Stimulated activated CD8-positive, alpha-beta memory T cell treated with anti-CD3 and anti-CD28 coated beads, Interleukin-15, amount 100 ng/mL, for 24 hours (primary cell): ENCODE data around the gene RHOT2.
A peak's percentile ranks its signal among the peaks of the same experiment; 100 is the strongest.

Experiments
- DNase-seq: peaks from one replicate; pipeline ENCODE4 v3.0.0-alpha.2; 2020; ENCODE audit warnings: low read depth

Gene RHOT2

GRCh38 chr16:667780-668518 lies at the start of gene RHOT2:
RHOT2 (plus strand) TSS chr16:668132; CDS start chr16:668200, 68 bp downstream.
- peak; percentile 91 for DNase-seq

GRCh38 chr16:619476-620100 lies 48.3 kb upstream of the RHOT2 start:
- no peak for DNase-seq

DNA sequence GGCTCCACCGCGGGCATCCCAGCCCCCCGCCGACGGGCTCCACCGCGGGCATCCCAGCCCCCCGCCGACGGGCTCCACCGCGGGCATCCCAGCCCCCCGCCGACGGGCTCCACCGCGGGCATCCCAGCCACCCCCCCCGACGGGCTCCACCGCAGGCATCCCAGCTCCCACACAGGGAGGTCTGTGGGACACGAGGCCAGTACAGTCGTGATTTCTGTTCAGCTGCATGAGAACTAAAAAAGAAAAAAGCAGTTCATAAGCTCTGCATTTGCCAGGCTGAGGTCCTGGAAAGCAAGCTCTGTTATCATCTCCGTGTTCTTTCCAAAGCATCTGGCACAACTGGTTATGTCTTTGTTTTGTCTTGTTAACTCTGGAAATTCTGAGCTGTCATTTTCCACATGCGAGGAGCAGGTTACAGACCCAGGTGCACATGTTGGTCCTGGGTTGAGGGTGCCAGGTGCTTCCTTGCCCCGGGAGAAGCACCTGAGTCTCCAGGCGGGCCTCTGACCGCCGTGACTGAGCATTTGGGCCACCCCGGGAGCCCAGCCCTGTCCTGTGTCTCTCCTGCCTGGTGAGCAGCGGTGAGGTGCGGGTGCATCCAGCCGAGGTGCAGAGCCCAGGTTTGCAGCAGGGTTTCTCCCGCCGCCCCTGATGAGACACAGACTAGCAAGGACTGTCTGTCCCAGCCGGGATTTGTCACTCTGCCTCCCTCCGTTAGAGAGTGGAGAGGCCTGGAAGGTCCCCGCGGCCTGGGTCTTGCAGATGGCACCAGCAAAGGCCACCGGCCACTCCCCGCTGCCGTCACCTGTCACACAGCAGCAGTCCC lies 47.0 kb upstream of the RHOT2 start:
- no peak for DNase-seq

- DNase-seq: no peak
These were observed 46.3 kb upstream of the RHOT2 start for GRCh38 chr16:621526-622105.

GRCh38 chr16:622920-623280 lies 45.0 kb upstream of the RHOT2 start:
- DNase-seq: no peak

GRCh38 chr16:624526-625070 lies 43.3 kb upstream of the RHOT2 start:
- no peak for DNase-seq

- no peak for DNase-seq
These were observed 42.6 kb upstream of the RHOT2 start for GRCh38 chr16:625117-625976.

- DNase-seq: no peak
These were observed 41.8 kb upstream of the RHOT2 start for GRCh38 chr16:625977-626765.

DNA sequence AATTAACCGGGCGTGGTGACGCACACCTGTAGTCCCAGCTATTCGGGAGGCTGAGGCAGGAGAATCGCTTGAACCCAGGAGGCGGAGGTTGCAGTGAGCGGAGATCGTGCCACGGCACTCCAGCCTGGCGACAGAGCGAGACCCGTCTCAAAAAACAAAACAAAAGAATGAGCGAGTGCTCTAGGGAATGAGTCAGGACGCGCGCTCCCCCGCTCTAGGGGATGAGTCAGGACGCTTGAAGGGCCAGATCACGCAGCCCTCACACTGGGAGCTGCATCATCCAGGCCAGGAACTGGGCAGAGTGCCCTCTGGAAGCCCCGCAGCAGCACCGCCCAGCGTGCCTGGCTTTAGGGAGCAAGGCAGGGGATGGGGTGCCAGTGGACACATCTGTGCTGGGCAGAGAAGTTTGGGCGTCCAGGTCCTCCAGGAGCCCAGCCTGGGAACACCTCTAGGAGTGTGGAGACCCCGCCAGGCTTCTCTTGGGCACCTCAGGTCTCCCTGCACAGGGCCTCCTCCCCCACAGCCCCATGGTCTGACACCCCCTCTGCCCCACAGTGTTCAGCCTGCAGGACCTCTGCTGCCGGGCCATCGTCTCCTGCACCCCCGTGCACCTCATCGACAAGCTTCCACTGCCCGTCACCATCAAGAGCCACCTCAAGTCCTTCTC lies 41.0 kb upstream of the RHOT2 start:
- no peak for DNase-seq

DNA sequence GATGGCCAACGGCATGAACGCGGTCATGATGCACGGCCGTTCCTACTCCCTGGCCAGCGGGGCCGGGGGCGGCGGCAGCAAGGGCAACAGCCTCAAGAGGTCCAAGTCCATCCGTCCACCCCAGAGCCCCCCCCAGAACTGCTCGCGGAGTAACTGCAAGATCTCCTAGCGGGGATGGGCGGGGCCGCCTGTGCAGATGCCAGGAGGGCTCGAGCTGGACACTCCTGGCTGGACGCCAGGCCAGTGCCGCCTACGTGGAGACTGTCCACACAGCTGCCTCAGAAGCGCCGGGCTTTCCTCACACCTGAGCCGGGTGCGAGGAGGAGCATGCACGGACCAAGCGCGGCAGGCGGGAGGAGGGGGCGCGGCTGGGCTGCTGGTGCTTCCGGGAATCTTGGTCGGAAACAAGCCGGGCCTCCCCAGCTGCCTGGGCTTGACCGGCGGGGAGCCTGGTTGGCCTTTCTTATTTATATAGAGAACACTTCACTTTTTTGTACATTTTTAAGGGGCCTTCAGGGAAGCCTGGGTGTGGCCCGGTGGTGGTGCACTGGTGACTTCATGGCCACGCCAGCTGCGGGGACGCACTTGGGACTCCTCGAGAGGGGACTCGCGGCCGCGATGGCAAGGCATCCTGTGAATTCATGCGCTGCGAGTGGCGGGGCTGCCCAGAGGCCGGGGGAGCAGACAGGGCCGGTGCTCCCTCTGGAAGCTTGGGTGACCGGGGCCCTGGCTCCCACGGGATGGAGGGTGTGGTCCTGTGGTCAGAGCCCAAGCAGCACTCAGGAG lies 40.3 kb upstream of the RHOT2 start:
- DNase-seq: no peak

DNA sequence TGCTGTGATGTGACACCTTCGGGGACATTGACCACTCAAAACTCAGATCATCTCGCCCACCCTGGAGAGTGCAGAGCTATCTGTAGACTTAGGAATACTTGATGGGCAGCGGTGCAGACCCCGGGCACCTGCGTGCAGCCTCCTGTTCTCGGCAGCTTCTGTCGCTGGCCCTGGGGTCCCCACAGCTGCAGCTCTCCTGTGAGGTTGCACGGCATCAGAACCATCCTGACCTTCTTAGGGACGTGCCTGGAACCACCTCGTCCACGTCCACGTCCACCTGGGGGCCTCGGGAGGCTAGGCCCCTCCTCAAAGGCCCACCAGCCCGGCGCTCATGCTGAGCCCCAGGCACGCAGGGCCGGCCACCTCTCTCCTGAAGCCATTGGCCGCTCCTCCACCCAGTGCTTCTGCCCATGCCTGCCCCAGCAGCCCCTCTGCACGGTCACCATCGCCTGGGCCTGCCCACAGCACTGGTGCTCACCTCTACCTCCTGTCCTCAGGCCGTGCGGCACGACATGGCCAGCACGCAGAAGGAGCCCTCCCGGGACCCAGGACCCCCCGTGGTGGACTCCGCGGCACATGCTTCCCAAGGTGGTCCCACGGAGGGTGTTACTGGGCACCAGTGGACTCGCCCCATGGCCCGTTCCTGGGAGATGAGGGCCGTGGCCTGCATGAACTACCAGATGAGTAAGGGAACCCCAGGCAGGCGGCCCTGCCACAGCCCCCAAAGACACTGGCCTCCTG lies 39.4 kb upstream of the RHOT2 start:
- DNase-seq: no peak

DNA sequence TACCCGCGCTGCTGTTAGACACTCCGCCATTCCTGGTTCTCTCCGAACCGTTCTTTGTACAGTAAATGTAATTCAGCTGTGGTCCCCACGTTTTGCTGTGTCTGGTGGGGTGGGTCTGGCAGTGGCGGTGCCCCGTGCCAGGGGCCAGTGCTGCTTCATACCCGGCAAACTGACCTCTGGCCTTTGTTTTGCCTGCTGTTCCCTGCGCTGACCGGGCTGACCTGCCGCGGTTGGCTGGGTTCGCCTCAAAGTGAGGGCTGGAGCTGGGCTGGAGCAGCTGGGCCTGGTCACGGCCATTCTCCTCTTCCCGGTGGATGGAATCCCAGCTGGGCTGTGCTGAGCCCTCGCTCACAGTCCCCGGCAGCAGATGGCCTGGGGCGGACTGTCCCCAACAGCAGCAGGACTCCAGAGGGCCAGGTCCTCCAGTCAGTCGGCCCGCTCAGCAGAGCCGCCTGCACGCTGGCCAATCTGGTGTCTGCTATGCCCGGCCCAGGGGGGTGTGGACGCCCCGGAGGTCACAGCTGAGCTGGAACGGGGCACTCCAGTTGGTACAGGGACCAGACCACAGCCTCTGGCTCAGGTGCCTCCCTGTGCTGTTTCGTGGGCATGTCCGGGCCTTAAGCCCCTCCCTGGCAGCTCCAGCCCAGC lies 38.6 kb upstream of the RHOT2 start:
- no peak for DNase-seq

DNA sequence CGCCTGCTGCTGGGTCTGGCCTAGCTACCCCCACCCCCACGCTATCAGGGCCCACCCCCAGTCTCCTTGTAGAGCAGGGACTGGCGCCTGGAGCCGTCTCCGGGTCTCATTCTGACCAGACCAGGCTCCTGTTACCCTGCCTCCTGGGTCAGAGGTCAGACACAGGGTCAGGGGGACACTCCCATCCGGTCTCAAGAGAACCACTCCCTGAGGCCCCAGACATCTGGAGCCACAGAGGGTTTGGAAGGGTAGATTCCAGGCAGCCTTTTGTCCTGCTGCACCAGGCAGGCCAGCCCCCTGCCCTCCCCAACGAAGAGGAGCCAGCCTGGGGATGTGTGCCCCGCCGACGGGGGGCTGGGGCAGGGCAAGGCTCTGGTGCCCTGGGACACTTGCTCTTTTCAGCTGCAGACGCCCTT lies 38.1 kb upstream of the RHOT2 start:
- DNase-seq: no peak

GRCh38 chr16:630249-630814 lies 37.6 kb upstream of the RHOT2 start:
- DNase-seq: no peak

DNA sequence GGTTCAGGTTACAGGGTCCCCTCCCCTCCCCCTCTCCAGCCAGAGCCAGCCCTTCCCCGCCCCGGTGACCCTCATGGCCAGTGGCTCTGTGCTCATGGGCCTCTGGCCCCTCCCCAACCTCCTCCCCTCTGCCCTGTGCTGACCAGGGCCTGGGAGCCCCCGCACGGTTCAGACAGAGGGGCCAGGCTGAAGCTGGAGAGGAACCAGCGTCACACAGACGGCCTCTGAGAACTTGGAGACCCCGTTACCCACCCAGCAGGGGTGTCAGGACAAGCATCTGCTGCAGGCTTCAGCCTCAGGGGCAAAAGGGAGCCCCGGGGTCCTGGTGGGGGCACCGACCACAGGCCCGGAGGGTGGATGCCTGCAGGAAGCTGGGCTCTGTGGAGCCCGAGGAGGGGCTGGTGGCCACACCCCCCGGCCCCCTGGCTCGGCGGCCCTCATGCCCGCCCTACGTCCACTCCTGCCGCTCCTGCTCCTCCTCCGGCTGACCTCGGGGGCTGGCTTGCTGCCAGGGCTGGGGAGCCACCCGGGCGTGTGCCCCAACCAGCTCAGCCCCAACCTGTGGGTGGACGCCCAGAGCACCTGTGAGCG lies 37.0 kb upstream of the RHOT2 start, which contains the start of gene WFIKKN1:
TSS of gene WFIKKN1 (plus strand) at position 171 of the 591 bp plus-strand sequence. CDS start at position 440, 269 bp downstream.
- DNase-seq: no peak

GRCh38 chr16:631808-632358 lies 36.0 kb upstream of the RHOT2 start:
- no peak for DNase-seq
